Measurements from ENCODE around the gene PLD5. TPM values are rescaled to one million over a fixed set of nuclear protein-coding genes. Genes with fewer than 3 reads are reported as not detected.
"Not testable (repeated sequence)": the region's sequence is repeated elsewhere in the genome, so short reads cannot be mapped to it uniquely, and the experiment has no call there.

Gene PLD5
- total RNA-seq, 2 donors from 2014 or later, result 1.8 TPM; not detected in 1

GRCh38 chr1:242083742-242084141 lies 440.8 kb downstream of the PLD5 start:
- no peak overlapping the region for H3K27ac ChIP-seq
- no peaks in the 10 kb centered on the region for H3K4me1 ChIP-seq
- H3K27me3 ChIP-seq, result no peaks in the 10 kb centered on the region
- DNase-seq (no peak), ATAC-seq (no peak)
- H3K4me3 ChIP-seq, result no peak overlapping the region
- TF ChIP-seq, protein P1, sequence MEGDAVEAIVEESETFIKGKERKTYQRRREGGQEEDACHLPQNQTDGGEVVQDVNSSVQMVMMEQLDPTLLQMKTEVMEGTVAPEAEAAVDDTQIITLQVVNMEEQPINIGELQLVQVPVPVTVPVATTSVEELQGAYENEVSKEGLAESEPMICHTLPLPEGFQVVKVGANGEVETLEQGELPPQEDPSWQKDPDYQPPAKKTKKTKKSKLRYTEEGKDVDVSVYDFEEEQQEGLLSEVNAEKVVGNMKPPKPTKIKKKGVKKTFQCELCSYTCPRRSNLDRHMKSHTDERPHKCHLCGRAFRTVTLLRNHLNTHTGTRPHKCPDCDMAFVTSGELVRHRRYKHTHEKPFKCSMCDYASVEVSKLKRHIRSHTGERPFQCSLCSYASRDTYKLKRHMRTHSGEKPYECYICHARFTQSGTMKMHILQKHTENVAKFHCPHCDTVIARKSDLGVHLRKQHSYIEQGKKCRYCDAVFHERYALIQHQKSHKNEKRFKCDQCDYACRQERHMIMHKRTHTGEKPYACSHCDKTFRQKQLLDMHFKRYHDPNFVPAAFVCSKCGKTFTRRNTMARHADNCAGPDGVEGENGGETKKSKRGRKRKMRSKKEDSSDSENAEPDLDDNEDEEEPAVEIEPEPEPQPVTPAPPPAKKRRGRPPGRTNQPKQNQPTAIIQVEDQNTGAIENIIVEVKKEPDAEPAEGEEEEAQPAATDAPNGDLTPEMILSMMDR (IDR thresholded peaks at IDR 0.05), result no peak
- TF ChIP-seq POLR2A (IDR thresholded peaks at IDR 0.05), result no peak
- 46 to 47% methylated on average over 2 of the region's 2 CpGs for WGBS, 2 donors
- intact Hi-C loops (cut with DNase I), result no loop called here
- no peaks in the 10 kb centered on the region for H3K9me3 ChIP-seq
- H3K36me3 ChIP-seq (replicated peaks in 1 of 2; ENCODE audit: insufficient read depth in 1 of 2, low read depth in 2 of 2), result no peaks in the 10 kb centered on the region

- ATAC-seq, result no peak
- Histone ChIP-seq H3K4me3 (no peak overlapping the region), H3K4me1 (no peaks in the 10 kb centered on the region), H3K9me3 (no peaks in the 10 kb centered on the region), H3K36me3 (replicated peaks in 1 of 2; ENCODE audit: insufficient read depth in 1 of 2, low read depth in 2 of 2) (no peaks in the 10 kb centered on the region), H3K27me3 (no peaks in the 10 kb centered on the region), H3K27ac (no peak overlapping the region)
- DNase-seq, result no peak
- WGBS, 2 donors, result 32 to 41% methylated on average over 1 of the region's 1 CpG
- intact Hi-C loops (cut with DNase I), result no loop called here
- TF ChIP-seq POLR2A (IDR thresholded peaks at IDR 0.05), result no peak
- TF ChIP-seq, protein P1 (IDR thresholded peaks at IDR 0.05), result no peak
Measured at GRCh38 chr1:242081446-242081845, 443.1 kb downstream of the PLD5 start.

- Histone ChIP-seq H3K27ac (no peak overlapping the region), H3K27me3 (no peaks in the 10 kb centered on the region), H3K36me3 (replicated peaks in 1 of 2; ENCODE audit: insufficient read depth in 1 of 2, low read depth in 2 of 2) (no peaks in the 10 kb centered on the region), H3K9me3 (no peaks in the 10 kb centered on the region), H3K4me1 (no peaks in the 10 kb centered on the region), H3K4me3 (no peak overlapping the region)
- DNase-seq (no peak), ATAC-seq (no peak)
- WGBS, 2 donors, result 75 to 87% methylated on average over 2 of the region's 2 CpGs
- intact Hi-C loops (cut with DNase I), result no loop called here
- TF ChIP-seq, protein P1 (IDR thresholded peaks at IDR 0.05), result no peak
- no peak for TF ChIP-seq POLR2A (IDR thresholded peaks at IDR 0.05)
Measured at GRCh38 chr1:242065813-242066212, 458.7 kb downstream of the PLD5 start.

DNA sequence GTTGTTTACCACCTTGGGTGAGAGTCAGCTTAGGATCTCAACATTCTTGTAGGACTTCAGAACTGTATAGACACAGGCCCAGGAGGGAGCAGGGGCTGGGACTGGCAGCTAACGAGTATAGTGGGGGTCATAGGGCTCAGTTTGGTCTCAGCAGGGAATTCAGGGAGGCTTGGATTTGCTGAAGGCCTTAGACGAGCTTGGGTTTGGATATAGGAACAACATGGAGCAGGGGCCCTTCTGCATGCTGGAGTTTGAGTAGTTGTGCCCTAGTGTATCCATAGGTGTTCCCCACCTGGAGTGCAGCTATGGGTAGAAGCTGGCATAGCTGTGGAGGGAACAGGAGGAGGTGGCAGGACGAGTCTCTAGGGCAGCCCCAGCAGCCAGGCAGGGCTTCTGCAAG lies 462.2 kb downstream of the PLD5 start:
- intact Hi-C loops (cut with DNase I), result no loop called here
- DNase-seq, result no peak
- Histone ChIP-seq H3K36me3 (replicated peaks in 1 of 2; ENCODE audit: insufficient read depth in 1 of 2, low read depth in 2 of 2) (no peaks in the 10 kb centered on the region), H3K27me3 (no peaks in the 10 kb centered on the region), H3K27ac (no peak overlapping the region), H3K9me3 (no peaks in the 10 kb centered on the region), H3K4me3 (no peak overlapping the region), H3K4me1 (no peaks in the 10 kb centered on the region)
- TF ChIP-seq, protein P1 (IDR thresholded peaks at IDR 0.05), result no peak
- TF ChIP-seq POLR2A (IDR thresholded peaks at IDR 0.05), result no peak
- ATAC-seq, result no peak
- 30 to 32% methylated on average over 3 of the region's 3 CpGs for WGBS, 2 donors

GRCh38 chr1:242059976-242060375 lies 464.5 kb downstream of the PLD5 start:
- Histone ChIP-seq H3K4me3 (no peak overlapping the region), H3K27me3 (no peaks in the 10 kb centered on the region), H3K4me1 (no peaks in the 10 kb centered on the region), H3K36me3 (replicated peaks in 1 of 2; ENCODE audit: insufficient read depth in 1 of 2, low read depth in 2 of 2) (no peaks in the 10 kb centered on the region), H3K9me3 (no peaks in the 10 kb centered on the region), H3K27ac (no peak overlapping the region)
- intact Hi-C loops (cut with DNase I), result no loop called here
- WGBS, 2 donors, result 66 to 74% methylated on average over 9 to 11 of the region's 11 CpGs
- DNase-seq (no peak), ATAC-seq (no peak)
- TF ChIP-seq, protein P1 (IDR thresholded peaks at IDR 0.05), result no peak
- TF ChIP-seq POLR2A (IDR thresholded peaks at IDR 0.05), result no peak

DNA sequence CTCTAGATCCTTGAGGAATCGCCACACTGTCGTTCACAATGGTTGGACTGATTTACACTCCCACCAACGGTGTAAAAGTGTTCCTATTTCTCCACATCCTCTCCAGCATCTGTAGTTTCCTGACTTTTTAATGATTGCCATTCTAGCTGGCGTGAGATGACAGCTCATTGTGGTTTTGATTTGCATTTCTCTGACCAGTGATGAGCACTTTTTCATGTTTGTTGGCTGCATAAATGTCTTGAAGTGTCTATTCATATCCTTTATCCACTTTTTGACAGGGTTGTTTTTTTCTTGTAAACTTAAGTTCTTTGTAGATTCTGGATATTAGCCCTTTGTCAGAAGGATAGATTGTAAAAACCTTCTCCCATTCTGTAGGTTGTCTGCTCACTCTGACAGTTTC lies 465.9 kb downstream of the PLD5 start:
- intact Hi-C loops (cut with DNase I); H3K36me3 ChIP-seq (replicated peaks in 1 of 2; ENCODE audit: insufficient read depth in 1 of 2, low read depth in 2 of 2); H3K4me1 ChIP-seq; H3K4me3 ChIP-seq; H3K9me3 ChIP-seq; DNase-seq; H3K27me3 ChIP-seq; H3K27ac ChIP-seq; ATAC-seq: not testable (repeated sequence)
- WGBS, 2 donors, result 57 to 74% methylated on average over 4 of the region's 4 CpGs

DNA sequence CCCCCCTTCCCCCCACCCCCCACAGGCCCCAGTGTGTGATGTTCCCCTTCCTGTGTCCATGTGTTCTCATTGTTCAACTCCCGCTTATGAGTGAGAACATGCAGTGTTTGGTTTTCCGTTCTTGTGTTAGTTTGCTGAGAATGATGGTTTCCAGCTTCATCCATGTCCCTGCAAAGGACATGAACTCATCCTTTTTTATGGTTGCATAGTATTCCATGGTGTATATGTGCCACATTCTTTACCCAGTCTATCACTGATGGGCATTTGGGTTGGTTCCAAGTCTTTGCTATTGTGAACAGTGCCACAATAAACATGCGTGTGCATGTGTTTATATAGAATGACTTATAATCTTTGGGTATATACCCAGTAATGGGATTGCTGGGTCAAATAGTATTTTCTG lies 466.3 kb downstream of the PLD5 start:
- 53 to 78% methylated on average over 3 of the region's 3 CpGs for WGBS, 2 donors
- ATAC-seq; H3K4me3 ChIP-seq; H3K9me3 ChIP-seq; H3K27me3 ChIP-seq; H3K4me1 ChIP-seq; DNase-seq; H3K36me3 ChIP-seq (replicated peaks in 1 of 2; ENCODE audit: insufficient read depth in 1 of 2, low read depth in 2 of 2); intact Hi-C loops (cut with DNase I); H3K27ac ChIP-seq: not testable (repeated sequence)

Measured in body of pancreas (tissue), 4 donors.